Measurements from ENCODE around the gene ATP11A.

DNA sequence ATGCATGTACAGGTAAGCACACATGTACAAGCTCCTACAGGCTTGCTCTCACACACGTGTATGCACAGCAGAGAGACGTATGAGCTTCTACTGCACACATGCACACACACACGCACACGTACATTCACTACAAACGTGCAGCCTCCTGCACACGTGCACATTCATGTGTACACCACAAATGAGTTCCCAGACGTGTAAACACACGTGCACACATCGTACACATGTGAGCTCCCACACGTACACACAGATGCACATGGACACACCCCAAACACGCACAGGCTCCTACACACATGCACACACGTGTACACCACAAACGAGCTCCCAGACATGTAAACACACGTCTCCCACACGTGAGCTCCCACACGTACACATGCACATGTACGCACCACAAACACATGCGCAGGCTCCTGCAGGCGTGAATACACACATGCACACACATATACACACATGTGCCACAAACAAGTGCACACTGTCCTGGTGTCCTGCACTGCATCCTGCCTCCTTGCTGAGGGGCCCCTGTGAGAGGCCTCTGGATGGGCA, 195.5 kb downstream of the ATP11A start:
- TF ChIP-seq POLR2A (IDR thresholded peaks at IDR 0.05) (no peak), CTCF (IDR thresholded peaks at IDR 0.05) (no peak), POLR2AphosphoS5 (IDR thresholded peaks at IDR 0.05) (no peak)
